Mammary epithelial cell (primary cell): ENCODE data around the gene SLC7A4.

Experiments
- CTCF ChIP-seq, 2 donors: IDR thresholded peaks in 1 of 2; conservative IDR thresholded peaks in 1 of 2; 2 replicates each; pipeline ENCODE4 v1.5.1; 2011 to 2012; ENCODE audit warnings: inconsistent platforms in 2 of 2, low read length in 2 of 2, mild to moderate bottlenecking in 2 of 2, control low read depth in 1 of 2, low read depth in 1 of 2; ENCODE audit not compliant: insufficient read depth in 1 of 2; ENCODE audit errors: extremely low read depth in 1 of 2
- EZH2 ChIP-seq: IDR thresholded peaks from 2 replicates; pipeline ENCODE4 v1.6.1; 2012; ENCODE audit warnings: low read length, inconsistent platforms, borderline replicate concordance

GRCh38 chr22:20986365-20986764 lies 46.0 kb downstream of the SLC7A4 start:
- TF ChIP-seq CTCF (conservative IDR thresholded peaks at IDR 0.05 in 1 of 2, IDR thresholded peaks at IDR 0.05 in 1 of 2; ENCODE audit: extremely low read depth in 1 of 2, insufficient read depth in 1 of 2, low read depth in 1 of 2, low read length in 2 of 2), result no peak
- no peak for TF ChIP-seq EZH2
